Liver (tissue), 9 donors: ENCODE data around the gene NHLRC1. TPM values are rescaled to one million over a fixed set of nuclear protein-coding genes. Genes with fewer than 3 reads are reported as not detected.

Experiments used
- DNase-seq: peaks from one replicate; pipeline ENCODE4 v3.0.0-alpha.2; 2017; ENCODE audit warnings: low spot score
- H3K27ac ChIP-seq, 2 donors: one replicate each; pipeline ENCODE4 v1.7.0; 2013; ENCODE audit warnings: inconsistent platforms in 2 of 2, low read length in 2 of 2, control low read depth in 1 of 2, low read depth in 1 of 2, mild to moderate bottlenecking in 1 of 2
- H3K27me3 ChIP-seq, 4 donors: one replicate each; pipeline versions ENCODE4 v1.6.1 to v1.7.0; 2013; ENCODE audit warnings: low read length in 3 of 4, inconsistent platforms in 1 of 4, mild to moderate bottlenecking in 1 of 4, moderate library complexity in 1 of 4; ENCODE audit not compliant: control insufficient read depth in 4 of 4, insufficient read depth in 4 of 4
- H3K36me3 ChIP-seq, 4 donors: one replicate each; pipeline versions ENCODE4 v1.6.1 to v1.7.0; 2013; ENCODE audit warnings: low read length in 3 of 4, mild to moderate bottlenecking in 3 of 4, low read depth in 1 of 4, moderate library complexity in 1 of 4; ENCODE audit not compliant: control insufficient read depth in 4 of 4, insufficient read depth in 3 of 4
- H3K4me1 ChIP-seq, 4 donors: one replicate each; pipeline versions ENCODE4 v1.6.1 to v1.7.0; 2013; ENCODE audit warnings: low read length in 3 of 4, mild to moderate bottlenecking in 3 of 4, moderate library complexity in 1 of 4; ENCODE audit not compliant: control insufficient read depth in 4 of 4, insufficient read depth in 4 of 4
- H3K4me3 ChIP-seq, 3 donors: one replicate each; pipeline versions ENCODE4 v1.6.1 to v1.7.0; 2013; ENCODE audit warnings: low read length in 3 of 3, control low read depth in 1 of 3, low read depth in 1 of 3, mild to moderate bottlenecking in 1 of 3
- H3K9ac ChIP-seq, 2 donors: one replicate each; pipeline ENCODE4 v1.7.0; 2013; ENCODE audit warnings: low read length in 2 of 2, mild to moderate bottlenecking in 2 of 2, moderate library complexity in 2 of 2, control low read depth in 1 of 2, low read depth in 1 of 2
- H3K9me3 ChIP-seq, 4 donors: one replicate each; pipeline versions ENCODE4 v1.6.1 to v1.7.0; 2013; ENCODE audit warnings: low read length in 3 of 4; ENCODE audit not compliant: control insufficient read depth in 4 of 4
- ATF3 ChIP-seq: IDR thresholded peaks from 2 replicates; pipeline ENCODE4 v1.6.1; 2016; ENCODE audit warnings: antibody characterized with exemption
- CTCF ChIP-seq: fragments of 150-350 bp; IDR thresholded peaks from 2 replicates; pipeline ENCODE4 v1.5.1; 2017; ENCODE audit warnings: improper control_type of control experiment, low read depth, low read length; ENCODE audit not compliant: missing input control
- EGR1 ChIP-seq, 2 donors: IDR thresholded peaks; 2 replicates each; pipeline ENCODE4 v1.6.1; 2016 to 2018; ENCODE audit warnings: antibody characterized with exemption in 2 of 2, low read depth in 2 of 2
- FOXA1 ChIP-seq: IDR thresholded peaks from 2 replicates; pipeline ENCODE4 v1.6.1; 2016; ENCODE audit warnings: antibody characterized with exemption
- FOXA2 ChIP-seq: IDR thresholded peaks from 2 replicates; pipeline ENCODE4 v1.6.1; 2016; ENCODE audit warnings: antibody characterized with exemption
- GABPA ChIP-seq, 2 donors: IDR thresholded peaks in 1 of 2; conservative IDR thresholded peaks in 1 of 2; 2 replicates each; pipeline ENCODE4 v1.6.1; 2016; ENCODE audit warnings: antibody characterized with exemption in 2 of 2, mild to moderate bottlenecking in 1 of 2, moderate library complexity in 1 of 2
- HNF4A ChIP-seq, 2 donors: conservative IDR thresholded peaks; 2 replicates each; pipeline ENCODE4 v1.6.1; 2016; ENCODE audit warnings: antibody characterized with exemption in 2 of 2, mild to moderate bottlenecking in 2 of 2
- HNF4G ChIP-seq: IDR thresholded peaks from 2 replicates; pipeline ENCODE4 v1.6.1; 2016; ENCODE audit warnings: antibody characterized with exemption
- JUND ChIP-seq, 2 donors: IDR thresholded peaks; 2 replicates each; pipeline ENCODE4 v1.6.1; 2016; ENCODE audit warnings: antibody characterized with exemption in 2 of 2
- MAX ChIP-seq: IDR thresholded peaks from 2 replicates; pipeline ENCODE4 v1.6.1; 2016; ENCODE audit warnings: antibody characterized with exemption
- RAD21 ChIP-seq, 2 donors: IDR thresholded peaks; 2 replicates each; pipeline ENCODE4 v1.6.1; 2016; ENCODE audit warnings: antibody characterized with exemption in 2 of 2, mild to moderate bottlenecking in 2 of 2
- REST ChIP-seq: IDR thresholded peaks from 2 replicates; pipeline ENCODE4 v1.6.1; 2016; ENCODE audit warnings: antibody characterized with exemption, mild to moderate bottlenecking
- RXRA ChIP-seq, 2 donors: IDR thresholded peaks; 2 replicates each; pipeline ENCODE4 v1.6.1; 2017 to 2018; ENCODE audit warnings: antibody characterized with exemption in 2 of 2, mild to moderate bottlenecking in 1 of 2
- SP1 ChIP-seq: IDR thresholded peaks from 2 replicates; pipeline ENCODE4 v1.6.1; 2018; ENCODE audit warnings: antibody characterized with exemption, mild to moderate bottlenecking
- TAF1 ChIP-seq: conservative IDR thresholded peaks from 2 replicates; pipeline ENCODE4 v1.6.1; 2016; ENCODE audit warnings: antibody characterized with exemption, mild to moderate bottlenecking
- YY1 ChIP-seq: IDR thresholded peaks from 2 replicates; pipeline ENCODE4 v1.6.1; 2016; ENCODE audit warnings: antibody characterized with exemption, mild to moderate bottlenecking
- ZBTB33 ChIP-seq: IDR thresholded peaks from 2 replicates; pipeline ENCODE4 v1.6.1; 2016; ENCODE audit warnings: antibody characterized with exemption
- WGBS: extraction: QIAGEN DNeasy Blood & Tissue Kit; methylation state at CpG from one replicate; pipeline ENCODE4 v1.1.7; 2013; 5-methylcytosine and 5-hydroxymethylcytosine counted together
- polyA plus RNA-seq, 2 donors: library from polyadenylated mRNA; stranded (reverse) in 1 of 2; unstranded in 1 of 2; fragments of 200-250 nt in 1 of 2; fragments of >200 nt in 1 of 2; fragmentation: Nextera tagmentation in 1 of 2; extraction: Ambion mirVana in 1 of 2; gene quantifications; one replicate each; pipeline versions ENCODE4 v1.2.1 to v1.2.3, GENCODE V29; 2013 to 2015
- total RNA-seq, 2 donors: library from RNA; depleted of rRNA; stranded (reverse); fragments of >200 nt; gene quantifications; one replicate each; pipeline ENCODE4 v1.2.3, GENCODE V29; 2014
- donor health status: healthy.
- donor health status: healthy.
- donor health status: healthy.
- donor health status: healthy.
- donor health status: healthy.

Gene NHLRC1
- total and polyA plus RNA-seq, 4 donors: 2.1 to 4.4 (median 3.0) TPM

- DNase-seq: no peak
- no peaks in the 10 kb centered on the region for H3K36me3 ChIP-seq
- H3K27me3 ChIP-seq: no peaks in the 10 kb centered on the region
- H3K9me3 ChIP-seq: peaks cover 0 to 2% (median 0%) of the 10 kb centered on the region in 4 donors
- no peaks in the 10 kb centered on the region for H3K4me1 ChIP-seq
- H3K9ac ChIP-seq: no peak overlapping the region
- H3K27ac ChIP-seq: no peak overlapping the region
- H3K4me3 ChIP-seq: no peak overlapping the region
- WGBS: 80% methylated on average over 5 of the region's 5 CpGs
- TF ChIP-seq SP1 (no peak), RXRA (IDR thresholded peaks at IDR 0.05) (no peak), EGR1 (IDR thresholded peaks at IDR 0.05; ENCODE audit: low read depth in 2 of 2) (no peak), ATF3 (no peak), HNF4A (conservative IDR thresholded peaks at IDR 0.05) (no peak), FOXA1 (no peak), REST (no peak), JUND (IDR thresholded peaks at IDR 0.05) (no peak), RAD21 (IDR thresholded peaks at IDR 0.05) (no peak), MAX (no peak), HNF4G (no peak), GABPA (IDR thresholded peaks at IDR 0.05 in 1 of 2, conservative IDR thresholded peaks at IDR 0.05 in 1 of 2) (no peak), CTCF (no peak), TAF1 (no peak), ZBTB33 (no peak), YY1 (no peak), FOXA2 (no peak)
These were observed 33.8 kb downstream of the NHLRC1 start for GRCh38 chr6:18088419-18089296.
